ENCODE data around the gene GLI1.

GLI1 gene

DNA sequence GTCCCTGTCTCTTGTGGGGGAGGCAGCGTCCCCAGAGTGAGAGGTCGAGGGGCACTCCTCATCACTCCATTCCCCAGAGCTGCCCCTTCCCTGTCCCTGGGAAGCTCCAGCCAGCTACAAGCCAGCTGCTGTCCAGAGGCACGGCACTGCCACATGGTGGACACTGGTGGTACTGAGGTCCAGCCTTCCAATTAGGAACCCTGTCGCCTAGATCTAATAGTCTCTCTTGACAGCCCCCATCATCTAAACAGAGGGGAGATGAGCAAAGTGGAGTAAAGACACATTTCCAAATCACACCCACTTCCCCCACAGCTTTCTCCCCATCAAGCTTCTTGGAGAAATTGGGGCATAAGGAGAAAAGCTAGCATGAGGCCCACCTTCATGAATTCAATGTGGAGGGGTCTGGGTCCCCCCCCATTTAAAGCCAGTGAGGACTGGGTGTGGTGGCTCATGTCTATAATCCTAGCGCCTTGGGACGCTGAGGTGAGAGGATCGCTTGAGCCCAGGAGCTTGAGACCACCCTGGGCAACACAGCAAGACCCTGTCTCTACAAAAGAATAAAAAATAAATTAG is 6.6 kb upstream of the GLI1 start:
- H3K36me3 Mint-ChIP-seq (ENCODE audit: low read depth), result no peaks in the 10 kb centered on the region

DNA sequence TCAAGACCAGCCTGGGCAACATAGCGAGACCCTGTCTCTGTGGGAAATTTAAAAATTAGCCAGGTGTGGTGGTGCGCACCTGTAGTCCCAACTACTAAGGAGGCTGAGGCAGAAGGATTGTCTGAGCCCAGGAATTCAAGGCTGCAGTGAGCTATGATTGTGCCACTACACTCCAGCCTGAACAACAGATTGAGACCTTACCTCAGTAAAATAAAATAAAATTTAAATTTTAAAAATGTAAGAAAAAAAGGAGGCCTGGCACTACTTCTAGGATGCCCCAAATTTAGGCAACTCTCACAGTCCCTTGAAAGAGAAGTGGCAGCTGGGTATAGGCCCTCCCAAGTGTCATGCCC is 5.4 kb upstream of the GLI1 start:
- H3K4me1 Mint-ChIP-seq, result peaks cover 65% of the 10 kb centered on the region
- H3K27me3 Mint-ChIP-seq (ENCODE audit: low read depth, poor library complexity), result peaks cover 9% of the 10 kb centered on the region
- no peaks in the 10 kb centered on the region for H3K36me3 Mint-ChIP-seq (ENCODE audit: low read depth)
- H3K4me3 Mint-ChIP-seq, result no peak overlapping the region
- TF ChIP-seq, protein P1, sequence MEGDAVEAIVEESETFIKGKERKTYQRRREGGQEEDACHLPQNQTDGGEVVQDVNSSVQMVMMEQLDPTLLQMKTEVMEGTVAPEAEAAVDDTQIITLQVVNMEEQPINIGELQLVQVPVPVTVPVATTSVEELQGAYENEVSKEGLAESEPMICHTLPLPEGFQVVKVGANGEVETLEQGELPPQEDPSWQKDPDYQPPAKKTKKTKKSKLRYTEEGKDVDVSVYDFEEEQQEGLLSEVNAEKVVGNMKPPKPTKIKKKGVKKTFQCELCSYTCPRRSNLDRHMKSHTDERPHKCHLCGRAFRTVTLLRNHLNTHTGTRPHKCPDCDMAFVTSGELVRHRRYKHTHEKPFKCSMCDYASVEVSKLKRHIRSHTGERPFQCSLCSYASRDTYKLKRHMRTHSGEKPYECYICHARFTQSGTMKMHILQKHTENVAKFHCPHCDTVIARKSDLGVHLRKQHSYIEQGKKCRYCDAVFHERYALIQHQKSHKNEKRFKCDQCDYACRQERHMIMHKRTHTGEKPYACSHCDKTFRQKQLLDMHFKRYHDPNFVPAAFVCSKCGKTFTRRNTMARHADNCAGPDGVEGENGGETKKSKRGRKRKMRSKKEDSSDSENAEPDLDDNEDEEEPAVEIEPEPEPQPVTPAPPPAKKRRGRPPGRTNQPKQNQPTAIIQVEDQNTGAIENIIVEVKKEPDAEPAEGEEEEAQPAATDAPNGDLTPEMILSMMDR (IDR thresholded peaks at IDR 0.05), result no peak
- DNase-seq, result no peak
- H3K27ac Mint-ChIP-seq, result no peak overlapping the region
- no peaks in the 10 kb centered on the region for H3K9me3 Mint-ChIP-seq

More for the DNA sequence above, 6.6 kb upstream of the GLI1 start:
- no peak overlapping the region for H3K27ac Mint-ChIP-seq
- TF ChIP-seq, protein P1 (IDR thresholded peaks at IDR 0.05), result peak; percentile 84
- H3K4me1 Mint-ChIP-seq, result peaks cover 54% of the 10 kb centered on the region
- H3K9me3 Mint-ChIP-seq, result peaks cover 4% of the 10 kb centered on the region
- peak; percentile 90 for DNase-seq
- H3K27me3 Mint-ChIP-seq (ENCODE audit: low read depth, poor library complexity), result peaks cover 9% of the 10 kb centered on the region
- no peak overlapping the region for H3K4me3 Mint-ChIP-seq

DNA sequence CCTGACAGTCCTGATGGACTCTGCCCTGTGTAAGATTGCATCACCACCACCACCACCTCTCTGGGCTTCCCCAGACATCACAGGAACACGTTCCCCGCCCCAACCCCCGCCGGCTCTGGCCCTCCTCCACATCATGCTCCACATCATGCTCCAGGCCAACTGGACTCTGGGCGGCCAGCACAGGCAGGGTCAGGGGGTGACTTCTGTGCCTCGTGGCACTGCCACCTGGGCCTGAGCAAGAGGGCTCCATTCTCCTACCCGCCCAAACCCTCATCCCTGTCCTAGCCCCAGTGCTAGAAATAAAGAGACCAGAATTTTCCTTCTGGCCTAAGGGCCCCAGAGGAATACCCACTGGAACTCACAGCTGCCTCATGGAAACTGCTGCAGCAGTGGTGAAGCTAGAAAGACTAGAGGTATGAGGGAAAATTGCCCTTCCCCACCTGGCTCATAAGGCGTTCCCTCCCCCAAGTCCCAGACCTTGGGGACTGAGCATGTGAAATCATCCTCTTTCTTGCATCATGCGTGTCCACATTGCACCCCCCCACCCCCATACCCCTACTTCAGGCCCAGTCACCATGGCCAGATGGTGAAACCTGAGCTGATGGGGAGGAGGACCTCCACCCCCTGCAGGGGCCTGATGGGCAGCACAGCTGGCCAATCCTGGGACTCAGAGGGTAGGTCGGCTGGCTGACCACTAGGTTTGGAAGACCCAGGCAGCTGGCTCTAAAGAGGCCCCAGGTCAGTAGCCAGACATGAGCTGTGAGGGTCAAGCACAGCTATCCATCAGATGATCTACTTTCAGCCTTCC is 4.8 kb upstream of the GLI1 start, which contains the start of gene INHBE:
INHBE (plus strand) TSS at position 742 of the 808 bp plus-strand sequence. CDS start 230 bp downstream, outside the sequence.
- Mint-ChIP-seq H3K4me3 (peak within 1 kb of the TSS; percentile 74), H3K9me3 (no peaks in the 10 kb centered on the region), H3K27me3 (ENCODE audit: low read depth, poor library complexity) (peaks cover 11% of the 10 kb centered on the region), H3K4me1 (peaks cover 71% of the 10 kb centered on the region), H3K36me3 (ENCODE audit: low read depth) (no peaks in the 10 kb centered on the region), H3K27ac (no peak within 1 kb of the TSS)
- TF ChIP-seq, protein P1 (IDR thresholded peaks at IDR 0.05), result no peak
- DNase-seq, result peak; percentile 74

DNA sequence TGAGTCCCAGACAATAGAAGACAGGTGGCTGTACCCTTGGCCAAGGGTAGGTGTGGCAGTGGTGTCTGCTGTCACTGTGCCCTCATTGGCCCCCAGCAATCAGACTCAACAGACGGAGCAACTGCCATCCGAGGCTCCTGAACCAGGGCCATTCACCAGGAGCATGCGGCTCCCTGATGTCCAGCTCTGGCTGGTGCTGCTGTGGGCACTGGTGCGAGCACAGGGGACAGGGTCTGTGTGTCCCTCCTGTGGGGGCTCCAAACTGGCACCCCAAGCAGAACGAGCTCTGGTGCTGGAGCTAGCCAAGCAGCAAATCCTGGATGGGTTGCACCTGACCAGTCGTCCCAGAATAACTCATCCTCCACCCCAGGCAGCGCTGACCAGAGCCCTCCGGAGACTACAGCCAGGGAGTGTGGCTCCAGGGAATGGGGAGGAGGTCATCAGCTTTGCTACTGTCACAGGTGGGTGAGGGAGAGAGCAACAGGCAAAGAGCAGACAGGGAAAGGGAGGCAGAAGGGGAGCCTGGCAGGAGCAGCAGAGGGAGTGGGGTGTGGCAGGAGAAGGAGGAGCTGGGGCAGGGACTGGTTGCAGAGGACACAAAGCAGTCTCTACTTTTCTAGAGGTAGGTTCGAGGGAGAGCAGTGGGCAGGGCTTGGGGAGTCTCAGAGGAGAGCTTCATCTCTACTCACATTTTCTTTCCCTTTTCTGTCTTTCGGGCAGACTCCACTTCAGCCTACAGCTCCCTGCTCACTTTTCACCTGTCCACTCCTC is 4.0 kb upstream of the GLI1 start:
- H3K9me3 Mint-ChIP-seq, result no peaks in the 10 kb centered on the region
- H3K36me3 Mint-ChIP-seq (ENCODE audit: low read depth), result no peaks in the 10 kb centered on the region
- H3K27me3 Mint-ChIP-seq (ENCODE audit: low read depth, poor library complexity), result peaks cover 17% of the 10 kb centered on the region
- H3K4me3 Mint-ChIP-seq, result peak overlapping the region; percentile 74
- no peak for DNase-seq
- H3K4me1 Mint-ChIP-seq, result peaks cover 77% of the 10 kb centered on the region
- no peak overlapping the region for H3K27ac Mint-ChIP-seq
- TF ChIP-seq, protein P1 (IDR thresholded peaks at IDR 0.05), result no peak

DNA sequence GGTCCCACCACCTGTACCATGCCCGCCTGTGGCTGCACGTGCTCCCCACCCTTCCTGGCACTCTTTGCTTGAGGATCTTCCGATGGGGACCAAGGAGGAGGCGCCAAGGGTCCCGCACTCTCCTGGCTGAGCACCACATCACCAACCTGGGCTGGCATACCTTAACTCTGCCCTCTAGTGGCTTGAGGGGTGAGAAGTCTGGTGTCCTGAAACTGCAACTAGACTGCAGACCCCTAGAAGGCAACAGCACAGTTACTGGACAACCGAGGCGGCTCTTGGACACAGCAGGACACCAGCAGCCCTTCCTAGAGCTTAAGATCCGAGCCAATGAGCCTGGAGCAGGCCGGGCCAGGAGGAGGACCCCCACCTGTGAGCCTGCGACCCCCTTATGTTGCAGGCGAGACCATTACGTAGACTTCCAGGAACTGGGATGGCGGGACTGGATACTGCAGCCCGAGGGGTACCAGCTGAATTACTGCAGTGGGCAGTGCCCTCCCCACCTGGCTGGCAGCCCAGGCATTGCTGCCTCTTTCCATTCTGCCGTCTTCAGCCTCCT is 3.4 kb upstream of the GLI1 start:
- H3K9me3 Mint-ChIP-seq, result no peaks in the 10 kb centered on the region
- peaks cover 18% of the 10 kb centered on the region for H3K27me3 Mint-ChIP-seq (ENCODE audit: low read depth, poor library complexity)
- H3K4me3 Mint-ChIP-seq, result peak overlapping the region; percentile 74
- H3K27ac Mint-ChIP-seq, result no peak overlapping the region
- DNase-seq, result peak; percentile 59
- H3K36me3 Mint-ChIP-seq (ENCODE audit: low read depth), result no peaks in the 10 kb centered on the region
- TF ChIP-seq, protein P1 (IDR thresholded peaks at IDR 0.05), result peak; percentile 58
- H3K4me1 Mint-ChIP-seq, result peaks cover 77% of the 10 kb centered on the region
